K562 (cell line): Measurements from ENCODE around the gene ZCCHC8. TPM values are rescaled to one million over a fixed set of nuclear protein-coding genes. Genes with fewer than 3 reads are reported as not detected.

Source experiments
- EP400 ChIP-seq: fragments of 450-650 bp; IDR thresholded peaks from 2 replicates; pipeline ENCODE4 v1.6.1; 2017; ENCODE audit warnings: antibody characterized with exemption, mild to moderate bottlenecking, moderate library complexity
- HNRNPLL ChIP-seq: fragments of 200-400 bp; formaldehyde crosslinking; IDR thresholded peaks from 2 replicates; pipeline ENCODE4 v1.6.1; 2017; ENCODE audit warnings: low read length, low read depth, mild to moderate bottlenecking; ENCODE audit not compliant: poor library complexity, severe bottlenecking
- KDM4B ChIP-seq, 2 experiments: fragments of 450-650 bp in 1 of 2; sonication (generic) in 1 of 2; IDR thresholded peaks; 2 replicates each; pipeline ENCODE4 v1.6.1; 2016 to 2017; ENCODE audit warnings: borderline replicate concordance in 2 of 2, antibody characterized with exemption in 1 of 2, low read depth in 1 of 2, mild to moderate bottlenecking in 1 of 2
- MTA3 ChIP-seq: fragments of 450-650 bp; formaldehyde crosslinking; IDR thresholded peaks from 2 replicates; pipeline ENCODE4 v1.6.1; 2017; ENCODE audit warnings: mild to moderate bottlenecking, borderline replicate concordance
- MXI1 ChIP-seq: IDR thresholded peaks from 2 replicates; pipeline ENCODE4 v1.6.1; 2011; ENCODE audit warnings: low read depth, mild to moderate bottlenecking, improper control_type of control experiment, low read length
- NCOA4 ChIP-seq: fragments of 450-650 bp; IDR thresholded peaks from 2 replicates; pipeline ENCODE4 v1.6.1; 2018; ENCODE audit warnings: mild to moderate bottlenecking; ENCODE audit not compliant: partially characterized antibody
- NCOA6 ChIP-seq: fragments of 450-650 bp; IDR thresholded peaks from 2 replicates; pipeline ENCODE4 v1.6.1; 2017; ENCODE audit warnings: mild to moderate bottlenecking
- NFIX ChIP-seq: fragments of 250-450 bp; sonication (Bioruptor Pico); IDR thresholded peaks from 2 replicates; pipeline ENCODE4 v1.4.0; 2020; ENCODE audit warnings: low read depth, mild to moderate bottlenecking, moderate library complexity
- NFYB ChIP-seq: IDR thresholded peaks from 2 replicates; pipeline ENCODE4 v1.6.1; 2011; ENCODE audit warnings: mild to moderate bottlenecking, moderate library complexity; ENCODE audit not compliant: insufficient read length; ENCODE audit errors: extremely low read depth
- RAD21 ChIP-seq, 2 experiments: fragments of 250-450 bp in 1 of 2; fragments of 450-650 bp in 1 of 2; sonication (Bioruptor Pico) in 1 of 2; formaldehyde crosslinking in 1 of 2; IDR thresholded peaks in 1 of 2; conservative IDR thresholded peaks in 1 of 2; 2 replicates each; pipeline versions ENCODE4 v1.4.0 to v1.8.0; 2020 to 2022; ENCODE audit warnings: mild to moderate bottlenecking in 2 of 2, moderate library complexity in 1 of 2
- RUNX1 ChIP-seq: sonication (generic); IDR thresholded peaks from 2 replicates; pipeline ENCODE4 v1.6.1; 2016; ENCODE audit warnings: antibody characterized with exemption, low read depth
- SAFB2 ChIP-seq: fragments of 200-400 bp; formaldehyde crosslinking; IDR thresholded peaks from 2 replicates; pipeline ENCODE4 v1.6.1; 2018; ENCODE audit warnings: borderline replicate concordance, low read length, low read depth, moderate library complexity; ENCODE audit not compliant: severe bottlenecking
- SMAD4 ChIP-seq: fragments of 250-450 bp; sonication (Bioruptor Pico); conservative IDR thresholded peaks from 2 replicates; pipeline ENCODE4 v1.8.0; 2021; ENCODE audit warnings: inconsistent platforms, mild to moderate bottlenecking, moderate library complexity
- SNRNP70 ChIP-seq: fragments of 200-400 bp; formaldehyde crosslinking; optimal IDR thresholded peaks from 2 replicates; pipeline ENCODE3; 2017; ENCODE audit warnings: low read depth, low read length
- SRSF7 ChIP-seq: fragments of 200-400 bp; formaldehyde crosslinking; optimal IDR thresholded peaks from 2 replicates; pipeline ENCODE3; 2017; ENCODE audit warnings: mild to moderate bottlenecking, low read depth, low read length
- STAT5B ChIP-seq: fragments of 250-450 bp; sonication (Bioruptor Pico); IDR thresholded peaks from 2 replicates; pipeline ENCODE4 v1.8.0; 2021; ENCODE audit warnings: mild to moderate bottlenecking, inconsistent platforms
- THRAP3 ChIP-seq: fragments of 450-650 bp; IDR thresholded peaks from 2 replicates; pipeline ENCODE4 v1.6.1; 2016; ENCODE audit warnings: mild to moderate bottlenecking, inconsistent platforms, borderline replicate concordance
- XRCC5 ChIP-seq: fragments of 200-400 bp; formaldehyde crosslinking; IDR thresholded peaks from 2 replicates; pipeline ENCODE4 v1.6.1; 2017; ENCODE audit warnings: low read depth, mild to moderate bottlenecking, low read length
- polyA plus RNA-seq, 8 experiments: library from polyadenylated mRNA; depleted of rRNA in 4 of 8; stranded (reverse) in 5 of 8; unstranded in 3 of 8; fragments of >200 nt; fragmentation: Nextera tagmentation in 2 of 8; fragmentation: Illumina TruSeq in 1 of 8; extraction: Ambion mirVana in 2 of 8; extraction: Trizol in 1 of 8; gene quantifications; 2 replicates each; pipeline versions ENCODE4 v1.2.1 to v1.2.3, GENCODE V29; 2011 to 2014; ENCODE audit warnings: inconsistent platforms in 1 of 8, missing spikeins in 1 of 8
- total RNA-seq, 7 experiments: library from RNA; depleted of rRNA in 6 of 7; stranded (reverse); fragments of >200 nt in 6 of 7; fragmentation: Illumina TruSeq in 2 of 7; extraction: Trizol in 2 of 7; gene quantifications; 2 replicates each; pipeline versions ENCODE4 v1.2.1 to v1.2.3, GENCODE V29; 2011 to 2021; ENCODE audit warnings: low replicate concordance in 1 of 7
- TF ChIP-seq, protein P1 (sequence below), 2 experiments: IDR thresholded peaks; 2 replicates each; pipeline ENCODE4 v1.6.1; 2011; ENCODE audit warnings: borderline replicate concordance in 1 of 2, control low read depth in 1 of 2, low read depth in 1 of 2, low read length in 1 of 2, mild to moderate bottlenecking in 1 of 2, mixed read lengths in 1 of 2, moderate library complexity in 1 of 2; ENCODE audit not compliant: insufficient read depth in 1 of 2, insufficient read length in 1 of 2, poor library complexity in 1 of 2, severe bottlenecking in 1 of 2; ENCODE audit errors: extremely low read depth in 1 of 2
- TF ChIP-seq, protein P2 (sequence below): fragments of 450-650 bp; formaldehyde crosslinking; IDR thresholded peaks from 2 replicates; pipeline ENCODE4 v1.4.0; 2020; ENCODE audit warnings: mild to moderate bottlenecking, moderate library complexity
- TF ChIP-seq, protein P3 (sequence below): fragments of 250-450 bp; sonication (Bioruptor Pico); IDR thresholded peaks from 2 replicates; pipeline ENCODE4 v1.4.0; 2020; ENCODE audit warnings: mild to moderate bottlenecking, moderate library complexity
- TF ChIP-seq, protein P4 (sequence below): sonication (generic); formaldehyde crosslinking; IDR thresholded peaks from 2 replicates; pipeline ENCODE4 v1.9.0; 2022; ENCODE audit warnings: mild to moderate bottlenecking, missing genetic modification reagents

Gene ZCCHC8
- total and polyA plus RNA-seq, 9 of the 15 experiments (the other 6 are each of a cell fraction or from before 2014, with no cell fraction given) = 14.8 to 50.9 (median 34.1) TPM

DNA sequence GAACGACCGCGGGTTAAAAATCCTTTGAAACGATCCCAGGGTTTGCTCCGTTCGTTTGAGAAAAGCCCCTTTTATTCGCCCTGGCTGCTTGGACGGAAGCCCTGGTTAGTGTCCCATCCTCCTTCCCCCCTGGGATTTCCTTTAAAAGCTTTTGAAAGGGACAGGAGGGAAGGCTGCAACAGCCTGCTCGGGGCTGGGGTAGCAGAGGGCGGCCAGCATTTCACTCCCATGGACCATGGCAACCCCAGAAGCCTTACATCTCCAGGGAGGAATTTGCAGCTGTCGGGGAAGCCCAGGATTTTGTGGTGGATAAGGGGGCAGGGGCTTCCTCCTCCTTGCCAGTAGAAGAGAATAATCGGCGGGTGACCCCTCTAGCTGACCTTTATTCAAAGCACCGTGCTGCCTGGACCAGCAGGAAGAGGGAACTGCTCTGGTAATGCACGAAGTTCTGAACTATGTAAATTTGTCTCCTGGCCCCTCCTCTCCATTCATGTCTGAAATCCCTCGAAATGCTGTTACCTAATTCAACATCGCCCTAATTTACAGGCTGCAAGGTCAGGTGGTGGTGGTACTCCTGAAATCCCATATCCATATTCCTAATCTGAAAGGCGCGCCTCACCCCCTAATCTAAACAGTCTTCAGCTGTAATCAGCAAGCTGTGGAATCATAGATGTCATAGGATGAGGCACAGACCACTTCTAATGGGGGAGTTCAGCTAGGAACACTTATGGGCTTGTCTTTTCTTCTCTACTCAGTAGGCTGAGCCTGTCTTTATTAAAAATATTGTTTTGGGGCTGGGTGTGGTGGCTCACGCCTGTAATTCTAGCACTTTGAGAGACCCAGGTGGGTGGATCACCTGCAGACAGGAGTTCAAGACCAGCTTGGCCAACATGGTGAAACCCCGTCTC lies 77.2 kb downstream of the ZCCHC8 start (continued):
- TF ChIP-seq, protein P1, sequence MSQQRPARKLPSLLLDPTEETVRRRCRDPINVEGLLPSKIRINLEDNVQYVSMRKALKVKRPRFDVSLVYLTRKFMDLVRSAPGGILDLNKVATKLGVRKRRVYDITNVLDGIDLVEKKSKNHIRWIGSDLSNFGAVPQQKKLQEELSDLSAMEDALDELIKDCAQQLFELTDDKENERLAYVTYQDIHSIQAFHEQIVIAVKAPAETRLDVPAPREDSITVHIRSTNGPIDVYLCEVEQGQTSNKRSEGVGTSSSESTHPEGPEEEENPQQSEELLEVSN (IDR thresholded peaks at IDR 0.05; ENCODE audit: borderline replicate concordance in 1 of 2, extremely low read depth in 1 of 2, insufficient read depth in 1 of 2, insufficient read length in 1 of 2, low read depth in 1 of 2, low read length in 1 of 2, poor library complexity in 1 of 2, severe bottlenecking in 1 of 2) = peak in 1 of 2 experiments; percentile 37
- TF ChIP-seq, protein P2, sequence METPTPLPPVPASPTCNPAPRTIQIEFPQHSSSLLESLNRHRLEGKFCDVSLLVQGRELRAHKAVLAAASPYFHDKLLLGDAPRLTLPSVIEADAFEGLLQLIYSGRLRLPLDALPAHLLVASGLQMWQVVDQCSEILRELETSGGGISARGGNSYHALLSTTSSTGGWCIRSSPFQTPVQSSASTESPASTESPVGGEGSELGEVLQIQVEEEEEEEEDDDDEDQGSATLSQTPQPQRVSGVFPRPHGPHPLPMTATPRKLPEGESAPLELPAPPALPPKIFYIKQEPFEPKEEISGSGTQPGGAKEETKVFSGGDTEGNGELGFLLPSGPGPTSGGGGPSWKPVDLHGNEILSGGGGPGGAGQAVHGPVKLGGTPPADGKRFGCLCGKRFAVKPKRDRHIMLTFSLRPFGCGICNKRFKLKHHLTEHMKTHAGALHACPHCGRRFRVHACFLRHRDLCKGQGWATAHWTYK (CRISPR knock-in tag) = 0 out of 2 replicates have a peak, but pooled peaks have one; percentile 62
- TF ChIP-seq STAT5B (CRISPR knock-in tag) = no peak
- no peak for TF ChIP-seq EP400
- TF ChIP-seq SRSF7 = no peak
- TF ChIP-seq SMAD4 (CRISPR knock-in tag) = no peak
- no peak for TF ChIP-seq NFIX (CRISPR knock-in tag)
- TF ChIP-seq, protein P3, sequence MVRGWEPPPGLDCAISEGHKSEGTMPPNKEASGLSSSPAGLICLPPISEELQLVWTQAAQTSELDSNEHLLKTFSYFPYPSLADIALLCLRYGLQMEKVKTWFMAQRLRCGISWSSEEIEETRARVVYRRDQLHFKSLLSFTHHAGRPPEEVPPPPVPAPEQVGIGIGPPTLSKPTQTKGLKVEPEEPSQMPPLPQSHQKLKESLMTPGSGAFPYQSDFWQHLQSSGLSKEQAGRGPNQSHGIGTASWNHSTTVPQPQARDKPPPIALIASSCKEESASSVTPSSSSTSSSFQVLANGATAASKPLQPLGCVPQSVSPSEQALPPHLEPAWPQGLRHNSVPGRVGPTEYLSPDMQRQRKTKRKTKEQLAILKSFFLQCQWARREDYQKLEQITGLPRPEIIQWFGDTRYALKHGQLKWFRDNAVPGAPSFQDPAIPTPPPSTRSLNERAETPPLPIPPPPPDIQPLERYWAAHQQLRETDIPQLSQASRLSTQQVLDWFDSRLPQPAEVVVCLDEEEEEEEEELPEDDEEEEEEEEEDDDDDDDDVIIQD (CRISPR knock-in tag) = no peak
- TF ChIP-seq MTA3 = no peak
- no peak for TF ChIP-seq NFYB
- no peak for TF ChIP-seq NCOA4
- no peak for TF ChIP-seq SNRNP70
- TF ChIP-seq, protein P4, sequence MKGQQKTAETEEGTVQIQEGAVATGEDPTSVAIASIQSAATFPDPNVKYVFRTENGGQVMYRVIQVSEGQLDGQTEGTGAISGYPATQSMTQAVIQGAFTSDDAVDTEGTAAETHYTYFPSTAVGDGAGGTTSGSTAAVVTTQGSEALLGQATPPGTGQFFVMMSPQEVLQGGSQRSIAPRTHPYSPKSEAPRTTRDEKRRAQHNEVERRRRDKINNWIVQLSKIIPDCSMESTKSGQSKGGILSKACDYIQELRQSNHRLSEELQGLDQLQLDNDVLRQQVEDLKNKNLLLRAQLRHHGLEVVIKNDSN (CRISPR knock-in tag) = no peak
- no peak for TF ChIP-seq HNRNPLL
- no peak for TF ChIP-seq THRAP3
- no peak for TF ChIP-seq KDM4B (IDR thresholded peaks at IDR 0.05; ENCODE audit: borderline replicate concordance in 2 of 2, low read depth in 1 of 2)
- no peak for TF ChIP-seq MXI1
- TF ChIP-seq XRCC5 = no peak
- TF ChIP-seq RAD21 (CRISPR knock-in tag; conservative IDR thresholded peaks at IDR 0.05 in 1 of 2, IDR thresholded peaks at IDR 0.05 in 1 of 2) = no peak
- no peak for TF ChIP-seq SAFB2
- TF ChIP-seq RUNX1 = no peak
- no peak for TF ChIP-seq NCOA6
